WERI-Rb-1 (cell line): ENCODE measurements around the gene AHCTF1.

ENCODE experiments used
- DNase-seq: peaks from one replicate; pipeline ENCODE4 v3.0.0-alpha.2; 2020
- H3K27ac ChIP-seq: fragments of 250-450 bp; sonication (Bioruptor Pico); 2 replicates; pipeline ENCODE4 v1.5.1; 2020; ENCODE audit warnings: mild to moderate bottlenecking, moderate library complexity
- H3K27me3 ChIP-seq: fragments of 250-450 bp; sonication (Bioruptor Pico); 2 replicates; pipeline ENCODE4 v1.5.1; 2021; ENCODE audit warnings: mild to moderate bottlenecking, low read depth, moderate library complexity; ENCODE audit not compliant: insufficient read depth, severe bottlenecking
- H3K36me3 ChIP-seq: fragments of 250-450 bp; sonication (Bioruptor Pico); 2 replicates; pipeline ENCODE4 v1.5.1; 2020; ENCODE audit warnings: mild to moderate bottlenecking, moderate library complexity
- H3K4me3 ChIP-seq: 2 replicates; pipeline ENCODE4 v1.5.1; 2011; ENCODE audit warnings: low read depth, mild to moderate bottlenecking, control low read depth, low read length
- H3K9me3 ChIP-seq: fragments of 250-450 bp; sonication (Bioruptor Pico); 2 replicates; pipeline ENCODE4 v1.5.1; 2021; ENCODE audit warnings: mild to moderate bottlenecking, moderate library complexity; ENCODE audit not compliant: severe bottlenecking
- TF ChIP-seq, protein P1 (sequence below): IDR thresholded peaks from 2 replicates; pipeline ENCODE4 v1.5.1; 2011; ENCODE audit warnings: low read depth, mild to moderate bottlenecking, control low read depth, inconsistent platforms, low read length

The AHCTF1 gene

DNA sequence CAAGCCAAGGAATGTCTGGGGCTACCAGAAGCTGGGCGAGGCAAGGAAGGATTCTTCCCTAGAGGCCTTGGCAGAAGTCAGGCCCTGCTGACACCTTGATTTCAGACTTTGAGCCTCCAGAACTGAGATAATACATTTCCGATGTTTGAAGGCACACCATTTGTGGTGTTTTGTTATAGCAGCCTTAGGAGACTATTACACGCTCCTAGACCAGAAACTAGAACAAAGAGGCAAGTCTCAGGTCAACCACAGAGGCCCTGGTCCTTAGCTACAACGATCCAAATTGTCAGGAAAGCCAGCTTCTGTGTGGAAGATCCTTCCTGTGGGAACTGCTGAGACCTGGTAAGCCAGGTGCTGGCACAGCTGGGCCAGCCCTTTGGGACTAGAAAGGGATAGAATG is 19.7 kb upstream of the AHCTF1 start:
- H3K36me3 ChIP-seq = no peaks in the 10 kb centered on the region; the same call in 1 of the 2 replicates
- no peak for DNase-seq
- no peaks in the 10 kb centered on the region for H3K27me3 ChIP-seq
- H3K4me3 ChIP-seq = no peak overlapping the region
- H3K9me3 ChIP-seq = no peaks in the 10 kb centered on the region
- TF ChIP-seq, protein P1, sequence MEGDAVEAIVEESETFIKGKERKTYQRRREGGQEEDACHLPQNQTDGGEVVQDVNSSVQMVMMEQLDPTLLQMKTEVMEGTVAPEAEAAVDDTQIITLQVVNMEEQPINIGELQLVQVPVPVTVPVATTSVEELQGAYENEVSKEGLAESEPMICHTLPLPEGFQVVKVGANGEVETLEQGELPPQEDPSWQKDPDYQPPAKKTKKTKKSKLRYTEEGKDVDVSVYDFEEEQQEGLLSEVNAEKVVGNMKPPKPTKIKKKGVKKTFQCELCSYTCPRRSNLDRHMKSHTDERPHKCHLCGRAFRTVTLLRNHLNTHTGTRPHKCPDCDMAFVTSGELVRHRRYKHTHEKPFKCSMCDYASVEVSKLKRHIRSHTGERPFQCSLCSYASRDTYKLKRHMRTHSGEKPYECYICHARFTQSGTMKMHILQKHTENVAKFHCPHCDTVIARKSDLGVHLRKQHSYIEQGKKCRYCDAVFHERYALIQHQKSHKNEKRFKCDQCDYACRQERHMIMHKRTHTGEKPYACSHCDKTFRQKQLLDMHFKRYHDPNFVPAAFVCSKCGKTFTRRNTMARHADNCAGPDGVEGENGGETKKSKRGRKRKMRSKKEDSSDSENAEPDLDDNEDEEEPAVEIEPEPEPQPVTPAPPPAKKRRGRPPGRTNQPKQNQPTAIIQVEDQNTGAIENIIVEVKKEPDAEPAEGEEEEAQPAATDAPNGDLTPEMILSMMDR = no peak
- H3K27ac ChIP-seq = no peak overlapping the region

DNA sequence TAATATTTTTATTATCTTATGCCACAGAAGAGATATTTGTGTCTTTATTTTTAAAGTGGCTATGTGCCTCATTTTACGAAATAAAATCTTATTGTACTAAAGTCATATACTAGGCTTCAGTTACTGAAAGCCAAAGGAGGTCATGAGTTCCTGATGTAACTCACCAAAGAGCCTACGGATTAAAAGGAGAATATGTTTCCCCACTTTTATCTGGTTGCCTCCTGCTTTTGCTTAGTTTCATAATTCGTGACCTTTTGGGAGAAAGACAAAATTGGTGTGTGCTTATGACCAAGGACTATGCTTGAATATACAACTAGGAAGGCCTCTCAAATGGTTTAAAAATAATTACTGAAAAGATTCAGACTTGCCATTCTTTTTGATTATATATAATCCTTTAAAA is 18.2 kb upstream of the AHCTF1 start:
- Histone ChIP-seq H3K27me3 (no peaks in the 10 kb centered on the region), H3K4me3 (no peak overlapping the region), H3K27ac (no peak overlapping the region), H3K9me3 (no peaks in the 10 kb centered on the region), H3K36me3 (no peaks in the 10 kb centered on the region; the same call in 1 of the 2 replicates)
- no peak for DNase-seq
- TF ChIP-seq, protein P1 = no peak

DNA sequence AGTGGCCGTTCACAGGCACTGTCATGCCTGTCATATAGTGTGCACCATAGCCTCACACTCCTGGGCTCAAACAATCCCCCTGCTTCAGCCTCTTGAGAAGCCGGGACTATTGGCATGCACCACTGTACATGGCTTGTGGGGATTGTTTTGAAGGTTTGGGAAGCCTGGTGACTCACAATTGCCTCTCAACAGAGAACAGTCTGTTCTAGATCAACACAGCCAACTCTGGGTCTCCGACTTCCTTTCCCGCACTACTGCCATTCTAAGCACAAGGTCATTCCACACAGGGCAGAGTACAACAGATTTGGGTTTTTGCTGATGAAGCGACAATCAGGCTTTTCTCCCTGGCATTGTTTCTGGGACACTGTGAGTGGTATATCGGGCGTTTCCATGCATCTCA is 15.5 kb upstream of the AHCTF1 start:
- no peaks in the 10 kb centered on the region for H3K9me3 ChIP-seq
- no peaks in the 10 kb centered on the region; the same call in 1 of the 2 replicates for H3K36me3 ChIP-seq
- H3K27me3 ChIP-seq = no peaks in the 10 kb centered on the region
- H3K27ac ChIP-seq = no peak overlapping the region
- no peak overlapping the region for H3K4me3 ChIP-seq
- TF ChIP-seq, protein P1 = no peak
- DNase-seq = no peak

DNA sequence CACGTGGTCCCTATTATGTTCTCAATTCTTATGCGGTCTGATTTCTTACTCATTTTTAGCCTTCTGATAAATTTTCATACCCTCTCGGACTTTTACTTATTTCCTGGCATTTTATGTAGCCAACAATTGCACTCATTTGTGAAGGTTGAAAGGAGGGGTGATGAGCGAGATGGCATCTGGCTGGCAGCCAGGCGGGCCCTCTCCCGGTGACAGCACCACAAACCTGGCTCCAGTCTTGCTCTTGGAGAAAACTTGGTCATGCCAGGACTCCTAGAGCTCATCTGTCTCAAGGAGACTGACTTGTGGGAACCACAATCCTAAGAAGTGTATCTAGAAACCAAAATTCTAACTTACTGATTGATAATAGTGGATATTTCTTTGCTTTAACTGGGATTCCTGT is 14.6 kb upstream of the AHCTF1 start:
- DNase-seq = no peak
- Histone ChIP-seq H3K27me3 (no peaks in the 10 kb centered on the region), H3K9me3 (no peaks in the 10 kb centered on the region), H3K4me3 (no peak overlapping the region), H3K27ac (no peak overlapping the region), H3K36me3 (no peaks in the 10 kb centered on the region; the same call in 1 of the 2 replicates)
- TF ChIP-seq, protein P1 = no peak

DNA sequence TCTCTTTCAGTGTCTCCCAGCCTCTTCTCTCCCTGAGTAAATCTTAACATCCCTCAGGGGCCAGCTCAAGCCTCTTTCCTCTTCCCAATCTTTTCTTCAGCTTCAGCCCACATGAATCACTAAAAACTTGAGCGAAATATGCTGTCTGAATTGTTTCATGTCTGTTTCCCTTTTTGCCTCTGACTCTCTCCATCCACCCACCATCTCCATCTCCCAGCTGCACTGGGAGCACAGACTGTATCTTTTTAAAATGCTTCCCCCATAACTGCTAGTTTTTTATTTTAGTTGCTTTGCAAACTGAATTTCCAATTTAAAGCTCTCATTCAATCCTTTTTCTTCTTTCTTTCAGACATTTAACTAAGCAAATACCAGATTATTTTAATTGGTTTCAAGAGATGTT is 3.0 kb upstream of the AHCTF1 start:
- DNase-seq = no peak
- peaks cover 13% of the 10 kb centered on the region for H3K36me3 ChIP-seq
- H3K27ac ChIP-seq = no peak overlapping the region
- no peaks in the 10 kb centered on the region for H3K9me3 ChIP-seq
- no peak overlapping the region for H3K4me3 ChIP-seq
- H3K27me3 ChIP-seq = no peaks in the 10 kb centered on the region
- TF ChIP-seq, protein P1 = no peak

DNA sequence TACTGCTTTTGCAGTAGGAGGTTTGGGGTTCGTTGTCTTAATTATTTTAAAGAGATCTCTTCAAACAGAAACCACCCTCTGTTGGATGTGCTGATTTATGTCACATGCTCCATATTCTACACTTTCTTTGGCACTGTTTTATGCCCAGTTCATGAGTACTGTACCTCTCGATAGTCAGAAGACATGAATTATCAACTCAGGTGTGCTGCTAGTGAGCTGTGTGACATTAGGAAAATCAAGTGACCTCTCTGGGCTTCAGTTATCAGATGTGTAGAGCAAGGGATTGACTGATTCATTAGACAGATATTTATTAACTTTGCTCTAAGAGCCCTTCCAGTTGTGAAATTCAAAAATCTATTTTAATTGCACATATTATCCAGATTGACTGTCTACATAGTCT is 2.1 kb upstream of the AHCTF1 start:
- no peak overlapping the region for H3K4me3 ChIP-seq
- peaks cover 17% of the 10 kb centered on the region for H3K36me3 ChIP-seq
- TF ChIP-seq, protein P1 = no peak
- no peaks in the 10 kb centered on the region for H3K27me3 ChIP-seq
- DNase-seq = no peak
- H3K9me3 ChIP-seq = no peaks in the 10 kb centered on the region
- H3K27ac ChIP-seq = no peak overlapping the region
